WTC11 (cell line): ENCODE data around the gene NDUFS3. TPM values are rescaled to one million over a fixed set of nuclear protein-coding genes. Genes with fewer than 3 reads are reported as not detected.

Experiments used
- ATAC-seq: fragments of 200-7000 bp; cut with Tn5 transposase; 2 replicates; pipeline ENCODE4 v1.10.0; 2021; ENCODE audit warnings: mild to moderate bottlenecking, moderate library complexity
- CTCF ChIA-PET: fragments of 300-600 bp; sonication (Branson Sonifier 250); formaldehyde crosslinking; loops from one replicate; lab custom pipeline; 2021; ENCODE audit warnings: antibody characterized with exemption; lab: Charles Lee
- POLR2A ChIA-PET: fragments of 350-600 bp; sonication (Branson Sonifier 250); formaldehyde crosslinking; loops from one replicate; lab custom pipeline; 2021; ENCODE audit warnings: antibody characterized with exemption; lab: Charles Lee
- DNase-seq: peaks from one replicate; pipeline ENCODE4 v3.0.0; 2021; ENCODE audit warnings: low spot score
- H3K27ac Mint-ChIP-seq: 2 replicates; pipeline ENCODE4 v1.8.0; 2021; ENCODE audit warnings: mixed read lengths
- H3K27me3 Mint-ChIP-seq: 2 replicates; pipeline ENCODE4 v1.8.0; 2021; ENCODE audit warnings: low read depth, mild to moderate bottlenecking, moderate library complexity, mixed read lengths
- H3K36me3 Mint-ChIP-seq: 2 replicates; pipeline ENCODE4 v1.8.0; 2021; ENCODE audit warnings: mixed read lengths
- H3K4me1 Mint-ChIP-seq: 2 replicates; pipeline ENCODE4 v1.8.0; 2022; ENCODE audit warnings: mixed read lengths
- H3K4me3 Mint-ChIP-seq: 2 replicates; pipeline ENCODE4 v1.8.0; 2021; ENCODE audit warnings: mild to moderate bottlenecking, moderate library complexity, mixed read lengths
- H3K9me3 Mint-ChIP-seq: 2 replicates; pipeline ENCODE4 v1.8.0; 2021; ENCODE audit warnings: mixed read lengths
- AFF4 ChIP-seq: sonication (generic); formaldehyde crosslinking; IDR thresholded peaks from 2 replicates; pipeline ENCODE4 v1.8.1; 2023; ENCODE audit warnings: mild to moderate bottlenecking, missing genetic modification reagents, borderline replicate concordance
- ATF6 ChIP-seq: sonication (generic); formaldehyde crosslinking; IDR thresholded peaks from 2 replicates; pipeline ENCODE4 v1.8.1; 2023; ENCODE audit warnings: mild to moderate bottlenecking, missing genetic modification reagents
- CBFB ChIP-seq: sonication (generic); formaldehyde crosslinking; IDR thresholded peaks from 2 replicates; pipeline ENCODE4 v1.8.1; 2022; ENCODE audit warnings: mild to moderate bottlenecking, low read depth, missing genetic modification reagents
- CREM ChIP-seq: sonication (generic); formaldehyde crosslinking; IDR thresholded peaks from 2 replicates; pipeline ENCODE4 v1.8.1; 2022; ENCODE audit warnings: mild to moderate bottlenecking, missing genetic modification reagents, moderate library complexity
- CTCF ChIP-seq: fragments of 200-600 bp; IDR thresholded peaks from 2 replicates; pipeline ENCODE4 v1.8.0; 2022; ENCODE audit warnings: antibody characterized with exemption
- FOXJ3 ChIP-seq: sonication (generic); formaldehyde crosslinking; IDR thresholded peaks from 2 replicates; pipeline ENCODE4 v1.9.0; 2021; ENCODE audit warnings: missing genetic modification reagents, mild to moderate bottlenecking, borderline replicate concordance
- FOXP1 ChIP-seq: sonication (generic); formaldehyde crosslinking; IDR thresholded peaks from 2 replicates; pipeline ENCODE4 v1.8.0; 2022; ENCODE audit warnings: missing genetic modification reagents, mild to moderate bottlenecking, moderate library complexity, borderline replicate concordance
- GABPB1 ChIP-seq: sonication (generic); formaldehyde crosslinking; IDR thresholded peaks from 2 replicates; pipeline ENCODE4 v1.8.1; 2023; ENCODE audit warnings: mild to moderate bottlenecking, missing genetic modification reagents
- HMGA2 ChIP-seq: fragments of 250-450 bp; sonication (Bioruptor Pico); IDR thresholded peaks from 2 replicates; pipeline ENCODE4 v1.4.0; 2021; ENCODE audit warnings: mild to moderate bottlenecking, moderate library complexity
- IRF1 ChIP-seq: sonication (generic); formaldehyde crosslinking; IDR thresholded peaks from 2 replicates; pipeline ENCODE4 v1.8.0; 2023; ENCODE audit warnings: missing genetic modification reagents
- JUN ChIP-seq: sonication (generic); formaldehyde crosslinking; IDR thresholded peaks from 2 replicates; pipeline ENCODE4 v1.8.0; 2023; ENCODE audit warnings: mild to moderate bottlenecking, missing genetic modification reagents
- NFE2L1 ChIP-seq: sonication (generic); formaldehyde crosslinking; IDR thresholded peaks from 2 replicates; pipeline ENCODE4 v1.8.1; 2023; ENCODE audit warnings: missing genetic modification reagents
- RORB ChIP-seq: fragments of 250-450 bp; sonication (Bioruptor Pico); IDR thresholded peaks from 2 replicates; pipeline ENCODE4 v1.9.0; 2021; ENCODE audit warnings: mild to moderate bottlenecking
- SOX15 ChIP-seq: fragments of 250-450 bp; sonication (Bioruptor Pico); IDR thresholded peaks from 2 replicates; pipeline ENCODE4 v1.9.0; 2021; ENCODE audit warnings: mild to moderate bottlenecking
- TEAD1 ChIP-seq: sonication (generic); formaldehyde crosslinking; IDR thresholded peaks from 2 replicates; pipeline ENCODE4 v1.8.0; 2022; ENCODE audit warnings: mild to moderate bottlenecking, missing genetic modification reagents
- TP53 ChIP-seq: sonication (generic); formaldehyde crosslinking; IDR thresholded peaks from 2 replicates; pipeline ENCODE4 v1.8.1; 2023; ENCODE audit warnings: mild to moderate bottlenecking, missing genetic modification reagents
- ZNF121 ChIP-seq: sonication (generic); formaldehyde crosslinking; IDR thresholded peaks from 2 replicates; pipeline ENCODE4 v1.8.0; 2023; ENCODE audit warnings: missing genetic modification reagents
- ZNF219 ChIP-seq: sonication (generic); formaldehyde crosslinking; IDR thresholded peaks from 2 replicates; pipeline ENCODE4 v1.8.0; 2023; ENCODE audit warnings: missing genetic modification reagents, mild to moderate bottlenecking, borderline replicate concordance
- ZNF281 ChIP-seq: sonication (generic); formaldehyde crosslinking; IDR thresholded peaks from 2 replicates; pipeline ENCODE4 v1.8.0; 2023; ENCODE audit warnings: mild to moderate bottlenecking, missing genetic modification reagents
- ZNF317 ChIP-seq: sonication (generic); formaldehyde crosslinking; IDR thresholded peaks from 2 replicates; pipeline ENCODE4 v1.8.1; 2023; ENCODE audit warnings: low read depth, mild to moderate bottlenecking, moderate library complexity, missing genetic modification reagents, borderline replicate concordance
- ZNF396 ChIP-seq: fragments of 250-450 bp; sonication (Bioruptor Pico); IDR thresholded peaks from 2 replicates; pipeline ENCODE4 v1.8.0; 2021; ENCODE audit warnings: mild to moderate bottlenecking, moderate library complexity, borderline replicate concordance
- total RNA-seq: library from RNA; stranded (reverse); gene quantifications from 3 replicates; pipeline ENCODE4 v1.2.3, GENCODE V29; 2021

Gene NDUFS3
- total RNA-seq, 1 experiment from 2014 or later = 140 TPM

- Mint-ChIP-seq H3K4me3 (no peak overlapping the region), H3K36me3 (peaks cover 3% of the 10 kb centered on the region; the same call in 1 of the 2 replicates), H3K27ac (no peak overlapping the region), H3K27me3 (no peaks in the 10 kb centered on the region), H3K4me1 (peaks cover 44% of the 10 kb centered on the region), H3K9me3 (no peaks in the 10 kb centered on the region)
- TF ChIP-seq ZNF219 (CRISPR knock-in tag) (no peak), AFF4 (no peak), FOXJ3 (CRISPR knock-in tag) (no peak), HMGA2 (no peak), GABPB1 (no peak), ATF6 (CRISPR knock-in tag) (no peak), CTCF (no peak), ZNF281 (CRISPR knock-in tag) (no peak)
- ATAC-seq = no peak
- CTCF ChIA-PET = interaction anchor here (1.1 to 1.9 kb wide), 3 partner anchors 16 to 359 kb away, joined by 3 to 8 read pairs (median 5); no protein-coding TSS in a partner anchor
- no peak for DNase-seq
- POLR2A ChIA-PET = no interaction called here
These were observed 42.0 kb upstream of the NDUFS3 start for GRCh38 chr11:47536915-47537314.

GRCh38 chr11:47538741-47539565, 39.9 kb upstream of the NDUFS3 start:
- peak overlapping the region; percentile 94 for H3K27ac Mint-ChIP-seq
- CTCF ChIA-PET = interaction anchor here (0.8 to 1.9 kb wide), 2 partner anchors 12 to 14 kb away, joined by 3 to 8 read pairs; no protein-coding TSS in a partner anchor
- no peak for TF ChIP-seq RORB (CRISPR knock-in tag)
- no peak for TF ChIP-seq CBFB (CRISPR knock-in tag)
- TF ChIP-seq FOXP1 = no peak
- no peak for TF ChIP-seq ZNF121 (CRISPR knock-in tag)
- no peak for TF ChIP-seq IRF1 (CRISPR knock-in tag)
- no peak for TF ChIP-seq ZNF317 (CRISPR knock-in tag)
- TF ChIP-seq TP53 (CRISPR knock-in tag) = no peak
- no peak for TF ChIP-seq NFE2L1 (CRISPR knock-in tag)
- TF ChIP-seq SOX15 = no peak
- no peak for TF ChIP-seq CTCF
- no peak for TF ChIP-seq ZNF396 (CRISPR knock-in tag)
- TF ChIP-seq TEAD1 (CRISPR knock-in tag) = no peak
- no peak for TF ChIP-seq CREM
- no peak for TF ChIP-seq JUN (CRISPR knock-in tag)

More at GRCh38 chr11:47538741-47539565, 39.9 kb upstream of the NDUFS3 start:
- no peak for DNase-seq
- Mint-ChIP-seq H3K27me3 (no peaks in the 10 kb centered on the region), H3K4me3 (peak overlapping the region; percentile 2; the same call in 1 of the 2 replicates), H3K9me3 (no peaks in the 10 kb centered on the region), H3K4me1 (peaks cover 38% of the 10 kb centered on the region), H3K36me3 (peaks cover 3% of the 10 kb centered on the region; the same call in 1 of the 2 replicates)
- POLR2A ChIA-PET = interaction anchor here (1.4 kb wide), 1 partner anchor 14 kb away, joined by 5 read pairs; the partner anchor contains the start of gene CELF1
- ATAC-seq = peak; percentile 44
